HFFc6 (cell line): Measurements from ENCODE around the gene ZNF611. TPM values are rescaled to one million over a fixed set of nuclear protein-coding genes. Genes with fewer than 3 reads are reported as not detected.

Experiments
- DNase-seq: peaks from one replicate; pipeline ENCODE4 v3.0.0-alpha.2; 2018
- H3K27ac Mint-ChIP-seq: 2 replicates; pipeline ENCODE4 v1.8.0; 2020; ENCODE audit warnings: mild to moderate bottlenecking, mixed read lengths
- H3K27me3 Mint-ChIP-seq: 2 replicates; pipeline ENCODE4 v1.8.0; 2021; ENCODE audit warnings: mild to moderate bottlenecking, moderate library complexity, mixed read lengths; ENCODE audit not compliant: insufficient read depth
- H3K36me3 Mint-ChIP-seq: 2 replicates; pipeline ENCODE4 v1.8.0; 2021; ENCODE audit warnings: low read depth, mixed read lengths
- H3K4me1 Mint-ChIP-seq: 2 replicates; pipeline ENCODE4 v1.8.0; 2020; ENCODE audit warnings: low read depth, mixed read lengths
- H3K4me3 Mint-ChIP-seq: 2 replicates; pipeline ENCODE4 v1.8.0; 2020; ENCODE audit warnings: mild to moderate bottlenecking, moderate library complexity, mixed read lengths
- H3K9me3 Mint-ChIP-seq: 2 replicates; pipeline ENCODE4 v1.8.0; 2020; ENCODE audit warnings: mild to moderate bottlenecking, mixed read lengths
- CTCF ChIP-seq: fragments of 200-600 bp; sonication (generic); IDR thresholded peaks from 2 replicates; pipeline ENCODE4 v1.5.0; 2021; ENCODE audit warnings: antibody characterized with exemption, mild to moderate bottlenecking
- total RNA-seq, 6 experiments: library from RNA; stranded (reverse); fragmentation: NEBNext Ultra II Directional; extraction: Animal tissue kit (Norgen Biotek cat#: 25700); gene quantifications; 2 replicates in 1 of 6; 3 replicates in 5 of 6; pipeline ENCODE4 v1.2.3, GENCODE V29; 2021

The ZNF611 gene
- total RNA-seq, 6 experiments from 2014 or later = 11.3 to 15.0 (median 13.5) TPM

- Mint-ChIP-seq H3K27ac (no peak overlapping the region), H3K27me3 (no peaks in the 10 kb centered on the region), H3K4me3 (no peak overlapping the region), H3K4me1 (peaks cover 15% of the 10 kb centered on the region), H3K9me3 (no peaks in the 10 kb centered on the region), H3K36me3 (peaks cover 51% of the 10 kb centered on the region)
- no peak for DNase-seq
- TF ChIP-seq CTCF = no peak
Observed at GRCh38 chr19:52670046-52670445, 64.8 kb downstream of the ZNF611 start.

- no peaks in the 10 kb centered on the region for H3K27me3 Mint-ChIP-seq
- DNase-seq = no peak
- no peak overlapping the region for H3K27ac Mint-ChIP-seq
- peaks cover 46% of the 10 kb centered on the region for H3K36me3 Mint-ChIP-seq
- H3K4me1 Mint-ChIP-seq = peaks cover 14% of the 10 kb centered on the region
- no peak overlapping the region for H3K4me3 Mint-ChIP-seq
- no peak for TF ChIP-seq CTCF
- H3K9me3 Mint-ChIP-seq = no peaks in the 10 kb centered on the region
Observed at GRCh38 chr19:52669586-52669985, 65.3 kb downstream of the ZNF611 start.

- no peak for DNase-seq
- no peaks in the 10 kb centered on the region for H3K9me3 Mint-ChIP-seq
- H3K4me1 Mint-ChIP-seq = peaks cover 20% of the 10 kb centered on the region
- no peak overlapping the region for H3K27ac Mint-ChIP-seq
- no peaks in the 10 kb centered on the region for H3K27me3 Mint-ChIP-seq
- no peak overlapping the region for H3K4me3 Mint-ChIP-seq
- TF ChIP-seq CTCF = no peak
- peaks cover 42% of the 10 kb centered on the region for H3K36me3 Mint-ChIP-seq
Observed at GRCh38 chr19:52667972-52668371, 66.9 kb downstream of the ZNF611 start.

GRCh38 chr19:52666506-52666905 lies 68.3 kb downstream of the ZNF611 start:
- peaks cover 35% of the 10 kb centered on the region for H3K4me1 Mint-ChIP-seq
- DNase-seq = no peak
- H3K36me3 Mint-ChIP-seq = peaks cover 53% of the 10 kb centered on the region
- H3K27ac Mint-ChIP-seq = no peak overlapping the region
- no peak for TF ChIP-seq CTCF
- H3K9me3 Mint-ChIP-seq = no peaks in the 10 kb centered on the region
- H3K27me3 Mint-ChIP-seq = no peaks in the 10 kb centered on the region
- no peak overlapping the region for H3K4me3 Mint-ChIP-seq

GRCh38 chr19:52665529-52665928 lies 69.3 kb downstream of the ZNF611 start:
- DNase-seq = peak; percentile 5
- Mint-ChIP-seq H3K27me3 (no peaks in the 10 kb centered on the region), H3K27ac (peak overlapping the region; percentile 11)

More at GRCh38 chr19:52665529-52665928, 69.3 kb downstream of the ZNF611 start:
- no peak for TF ChIP-seq CTCF
- Mint-ChIP-seq H3K4me1 (peaks cover 45% of the 10 kb centered on the region), H3K36me3 (peaks cover 57% of the 10 kb centered on the region), H3K4me3 (no peak overlapping the region), H3K9me3 (no peaks in the 10 kb centered on the region)
